GM15510 (cell line): ENCODE data around the gene GALNT2.

Experiments
- POLR2A ChIP-seq: IDR thresholded peaks from 3 replicates; pipeline ENCODE4 v1.6.1; 2011; ENCODE audit warnings: borderline replicate concordance; ENCODE audit not compliant: insufficient read length; ENCODE audit errors: extremely low read depth

GALNT2 gene

GRCh38 chr1:230144010-230144614 lies 77.1 kb downstream of the GALNT2 start:
- TF ChIP-seq POLR2A, result no peak

DNA sequence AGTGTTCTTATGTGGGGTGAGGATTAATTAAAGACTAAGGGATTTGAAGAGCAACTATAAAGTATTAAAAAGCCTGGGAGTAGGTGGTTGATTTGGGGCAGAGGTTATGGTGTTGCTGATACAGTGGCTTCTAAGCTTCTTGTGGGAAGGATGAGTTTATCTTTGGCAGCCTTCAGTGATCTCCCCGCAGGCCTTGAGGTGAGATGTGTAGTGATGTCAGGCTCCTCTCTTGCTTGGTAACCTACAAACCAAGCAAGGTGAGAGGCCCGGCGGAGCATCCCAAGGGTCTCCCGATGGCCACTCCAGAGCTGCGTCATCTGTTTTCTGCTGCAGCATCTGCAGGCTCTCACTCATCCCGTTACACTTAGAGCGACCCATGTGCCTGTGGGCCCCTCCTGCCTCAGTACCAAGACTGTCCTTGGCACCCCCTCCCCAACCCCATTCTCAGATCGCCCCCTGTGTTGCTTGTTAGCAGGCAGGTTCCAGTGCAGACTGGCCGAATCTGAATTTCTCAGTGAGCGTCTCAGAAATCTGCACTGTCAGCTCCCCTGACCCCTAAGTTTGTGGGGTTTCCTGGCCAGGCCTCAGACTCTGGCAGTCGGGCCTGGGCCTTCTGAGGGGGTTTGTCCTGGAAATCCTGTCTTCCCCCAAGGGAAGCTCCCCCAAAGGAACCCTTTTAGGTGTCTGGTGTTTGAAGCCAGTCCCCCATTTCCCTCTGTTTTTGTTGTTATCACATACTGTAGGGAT lies 77.9 kb downstream of the GALNT2 start:
- TF ChIP-seq POLR2A, result no peak

- TF ChIP-seq POLR2A, result no peak
These were observed 78.5 kb downstream of the GALNT2 start for GRCh38 chr1:230145505-230145899.

GRCh38 chr1:230145953-230146476 lies 79.0 kb downstream of the GALNT2 start:
- no peak for TF ChIP-seq POLR2A

DNA sequence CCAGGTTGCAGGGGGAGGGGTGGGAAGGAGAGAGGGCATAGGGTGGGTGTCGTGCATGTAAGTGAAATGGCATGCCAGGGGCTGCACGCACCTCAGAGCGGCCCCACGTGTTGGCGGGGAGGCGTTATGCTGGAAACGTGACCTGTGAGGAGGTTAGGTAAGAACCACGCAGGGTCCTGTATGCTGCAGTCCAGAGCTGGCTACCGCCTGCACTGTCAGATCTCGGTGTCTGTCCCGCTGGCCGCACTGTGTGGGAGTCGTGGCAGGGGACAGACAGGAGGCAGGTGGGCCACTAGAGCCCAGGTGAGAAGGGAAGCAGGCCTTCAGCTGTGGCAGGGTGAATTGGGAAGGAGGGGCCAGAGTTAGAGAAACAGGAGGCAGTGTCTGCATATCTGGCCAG lies 79.7 kb downstream of the GALNT2 start:
- no peak for TF ChIP-seq POLR2A

GRCh38 chr1:230147253-230148125 lies 80.5 kb downstream of the GALNT2 start:
- TF ChIP-seq POLR2A, result no peak

DNA sequence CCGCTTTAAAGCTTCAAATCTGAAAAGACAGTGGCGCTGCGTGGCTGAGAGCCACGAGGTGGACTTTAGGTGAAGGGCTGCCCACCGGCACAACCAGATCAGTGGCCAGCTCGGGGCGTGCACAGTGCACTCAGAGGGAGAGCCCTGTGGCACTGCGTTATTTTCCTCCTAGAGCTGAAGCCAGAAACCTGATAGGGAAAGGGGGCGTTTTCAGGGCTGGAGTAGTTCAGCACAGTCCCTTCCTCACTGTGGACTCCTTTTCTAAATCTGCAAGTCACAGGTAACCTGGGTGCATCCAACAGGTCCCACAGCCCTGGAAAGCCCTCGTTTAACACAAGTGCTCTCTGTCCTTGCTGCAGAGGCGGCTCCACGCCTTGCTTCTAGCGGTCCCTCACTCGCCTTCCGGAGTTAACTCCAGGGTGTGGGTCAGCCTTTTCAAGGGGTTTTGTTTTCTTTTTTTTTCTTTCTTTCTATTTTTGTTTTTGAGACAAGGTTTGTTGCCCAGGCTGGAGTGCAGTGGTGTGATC lies 81.2 kb downstream of the GALNT2 start:
- TF ChIP-seq POLR2A, result no peak

GRCh38 chr1:230148768-230149469 lies 81.9 kb downstream of the GALNT2 start:
- no peak for TF ChIP-seq POLR2A

- TF ChIP-seq POLR2A, result no peak
These were observed 82.9 kb downstream of the GALNT2 start for GRCh38 chr1:230149751-230150584.

GRCh38 chr1:230150615-230151014 lies 83.6 kb downstream of the GALNT2 start:
- TF ChIP-seq POLR2A, result no peak

DNA sequence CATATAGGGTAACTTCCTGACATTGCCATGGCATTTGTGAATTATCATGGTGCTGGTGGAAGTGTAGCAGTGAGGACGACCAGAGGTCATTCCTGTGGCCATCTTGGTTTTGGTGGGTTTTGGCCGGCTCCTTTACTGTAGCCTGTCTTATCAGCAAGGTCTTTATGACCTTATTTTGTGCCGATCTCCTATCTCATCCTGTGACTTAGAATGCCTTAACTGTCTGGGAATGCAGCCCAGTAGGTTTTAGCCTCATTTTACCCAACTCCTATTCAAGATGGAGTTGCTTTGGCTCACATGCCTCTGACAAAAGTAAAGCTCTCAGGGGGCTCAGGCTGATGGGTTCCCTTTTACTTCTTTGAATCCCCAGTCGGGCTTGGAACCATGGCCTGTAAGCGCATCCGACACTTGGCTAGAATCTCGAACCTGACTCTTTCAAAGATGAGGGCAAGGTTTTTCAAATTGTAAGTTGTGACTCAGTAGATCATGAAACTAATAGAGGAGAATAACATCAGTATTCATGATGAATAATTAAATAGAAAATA lies 85.0 kb downstream of the GALNT2 start:
- TF ChIP-seq POLR2A, result no peak

GRCh38 chr1:230152999-230153398 lies 86.0 kb downstream of the GALNT2 start:
- no peak for TF ChIP-seq POLR2A

DNA sequence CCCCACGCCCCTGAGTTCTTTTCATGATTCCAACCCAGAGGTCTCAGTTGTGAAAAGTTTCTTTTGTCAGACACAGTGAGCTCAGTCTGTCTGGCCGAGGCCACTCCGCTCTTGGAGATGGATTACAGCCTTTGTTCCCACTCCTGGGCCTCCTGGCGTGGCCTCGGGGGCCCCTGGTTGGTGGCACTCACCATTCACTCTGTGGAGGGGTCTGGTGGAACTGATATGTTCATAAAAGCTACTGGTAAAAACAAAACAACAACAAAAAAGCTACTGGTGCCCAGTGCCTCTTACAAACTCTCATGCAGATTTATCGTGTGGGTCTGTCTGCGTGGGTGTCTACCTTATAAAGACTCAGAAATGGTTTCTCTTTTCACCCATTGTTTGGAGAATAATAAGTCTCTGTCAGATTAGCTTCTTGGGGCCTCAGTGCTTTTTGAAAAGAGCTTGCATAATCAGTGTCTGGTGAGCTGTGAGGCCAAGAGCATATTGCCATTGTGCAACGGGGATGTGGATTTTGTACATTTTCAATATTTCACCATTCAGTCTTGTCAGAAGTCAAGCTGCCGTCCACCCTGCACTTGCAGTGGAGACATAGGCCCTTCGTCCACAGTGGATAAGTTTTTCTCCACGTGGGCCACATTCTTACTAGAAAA lies 86.7 kb downstream of the GALNT2 start:
- TF ChIP-seq POLR2A, result no peak

- TF ChIP-seq POLR2A, result no peak
These were observed 88.0 kb downstream of the GALNT2 start for GRCh38 chr1:230155021-230155420.

DNA sequence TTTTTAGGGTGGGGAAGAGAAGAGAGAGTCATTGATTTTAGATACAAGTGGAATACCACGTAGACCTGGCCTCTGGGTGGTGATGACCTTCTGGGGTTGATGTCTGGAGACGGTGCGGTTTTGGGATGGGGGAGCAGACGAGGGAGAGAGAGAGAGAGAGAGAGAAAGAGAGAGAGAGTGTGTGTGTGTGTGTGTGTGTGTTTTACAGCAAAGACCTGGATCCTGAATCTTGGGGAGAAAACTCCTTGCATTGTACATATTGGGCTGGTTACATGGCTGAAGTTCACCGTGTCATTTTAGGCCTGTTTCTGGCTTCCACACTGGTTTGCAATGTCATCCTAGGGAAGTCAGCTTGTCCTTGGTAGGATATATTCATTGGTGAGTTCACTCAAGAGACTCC lies 89.0 kb downstream of the GALNT2 start:
- no peak for TF ChIP-seq POLR2A
